Measurements from ENCODE around the gene HSPG2. TPM values are rescaled to one million over a fixed set of nuclear protein-coding genes. Genes with fewer than 3 reads are reported as not detected.

Gene HSPG2
- total and polyA plus RNA-seq, 2 of the 13 experiments (the other 11 are each of a cell fraction or from before 2014, with no cell fraction given), result 9.1 to 13.1 TPM

- TF ChIP-seq, protein P1, sequence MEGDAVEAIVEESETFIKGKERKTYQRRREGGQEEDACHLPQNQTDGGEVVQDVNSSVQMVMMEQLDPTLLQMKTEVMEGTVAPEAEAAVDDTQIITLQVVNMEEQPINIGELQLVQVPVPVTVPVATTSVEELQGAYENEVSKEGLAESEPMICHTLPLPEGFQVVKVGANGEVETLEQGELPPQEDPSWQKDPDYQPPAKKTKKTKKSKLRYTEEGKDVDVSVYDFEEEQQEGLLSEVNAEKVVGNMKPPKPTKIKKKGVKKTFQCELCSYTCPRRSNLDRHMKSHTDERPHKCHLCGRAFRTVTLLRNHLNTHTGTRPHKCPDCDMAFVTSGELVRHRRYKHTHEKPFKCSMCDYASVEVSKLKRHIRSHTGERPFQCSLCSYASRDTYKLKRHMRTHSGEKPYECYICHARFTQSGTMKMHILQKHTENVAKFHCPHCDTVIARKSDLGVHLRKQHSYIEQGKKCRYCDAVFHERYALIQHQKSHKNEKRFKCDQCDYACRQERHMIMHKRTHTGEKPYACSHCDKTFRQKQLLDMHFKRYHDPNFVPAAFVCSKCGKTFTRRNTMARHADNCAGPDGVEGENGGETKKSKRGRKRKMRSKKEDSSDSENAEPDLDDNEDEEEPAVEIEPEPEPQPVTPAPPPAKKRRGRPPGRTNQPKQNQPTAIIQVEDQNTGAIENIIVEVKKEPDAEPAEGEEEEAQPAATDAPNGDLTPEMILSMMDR (CRISPR knock-in tag; IDR thresholded peaks at IDR 0.05), result no peak
- TF ChIP-seq PATZ1 (CRISPR knock-in tag; IDR thresholded peaks at IDR 0.05), result peak; percentile 91
- TF ChIP-seq ZNF30 (CRISPR knock-in tag; IDR thresholded peaks at IDR 0.05), result no peak
- no peak for TF ChIP-seq ZNF616 (CRISPR knock-in tag; IDR thresholded peaks at IDR 0.05; ENCODE audit: low read depth)
- no peak for TF ChIP-seq ZBTB25 (CRISPR knock-in tag; IDR thresholded peaks at IDR 0.05)
- TF ChIP-seq, protein P2, sequence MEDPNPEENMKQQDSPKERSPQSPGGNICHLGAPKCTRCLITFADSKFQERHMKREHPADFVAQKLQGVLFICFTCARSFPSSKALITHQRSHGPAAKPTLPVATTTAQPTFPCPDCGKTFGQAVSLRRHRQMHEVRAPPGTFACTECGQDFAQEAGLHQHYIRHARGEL (CRISPR knock-in tag; IDR thresholded peaks at IDR 0.05), result no peak
- TF ChIP-seq ZKSCAN8 (CRISPR knock-in tag; IDR thresholded peaks at IDR 0.05; ENCODE audit: borderline replicate concordance), result no peak
- TF ChIP-seq ELF3 (CRISPR knock-in tag; IDR thresholded peaks at IDR 0.05), result no peak
- peak; percentile 55; the same call in 1 of the 2 replicates for TF ChIP-seq KDM5B (CRISPR knock-in tag; IDR thresholded peaks at IDR 0.05; ENCODE audit: borderline replicate concordance)
- TF ChIP-seq, protein P3, sequence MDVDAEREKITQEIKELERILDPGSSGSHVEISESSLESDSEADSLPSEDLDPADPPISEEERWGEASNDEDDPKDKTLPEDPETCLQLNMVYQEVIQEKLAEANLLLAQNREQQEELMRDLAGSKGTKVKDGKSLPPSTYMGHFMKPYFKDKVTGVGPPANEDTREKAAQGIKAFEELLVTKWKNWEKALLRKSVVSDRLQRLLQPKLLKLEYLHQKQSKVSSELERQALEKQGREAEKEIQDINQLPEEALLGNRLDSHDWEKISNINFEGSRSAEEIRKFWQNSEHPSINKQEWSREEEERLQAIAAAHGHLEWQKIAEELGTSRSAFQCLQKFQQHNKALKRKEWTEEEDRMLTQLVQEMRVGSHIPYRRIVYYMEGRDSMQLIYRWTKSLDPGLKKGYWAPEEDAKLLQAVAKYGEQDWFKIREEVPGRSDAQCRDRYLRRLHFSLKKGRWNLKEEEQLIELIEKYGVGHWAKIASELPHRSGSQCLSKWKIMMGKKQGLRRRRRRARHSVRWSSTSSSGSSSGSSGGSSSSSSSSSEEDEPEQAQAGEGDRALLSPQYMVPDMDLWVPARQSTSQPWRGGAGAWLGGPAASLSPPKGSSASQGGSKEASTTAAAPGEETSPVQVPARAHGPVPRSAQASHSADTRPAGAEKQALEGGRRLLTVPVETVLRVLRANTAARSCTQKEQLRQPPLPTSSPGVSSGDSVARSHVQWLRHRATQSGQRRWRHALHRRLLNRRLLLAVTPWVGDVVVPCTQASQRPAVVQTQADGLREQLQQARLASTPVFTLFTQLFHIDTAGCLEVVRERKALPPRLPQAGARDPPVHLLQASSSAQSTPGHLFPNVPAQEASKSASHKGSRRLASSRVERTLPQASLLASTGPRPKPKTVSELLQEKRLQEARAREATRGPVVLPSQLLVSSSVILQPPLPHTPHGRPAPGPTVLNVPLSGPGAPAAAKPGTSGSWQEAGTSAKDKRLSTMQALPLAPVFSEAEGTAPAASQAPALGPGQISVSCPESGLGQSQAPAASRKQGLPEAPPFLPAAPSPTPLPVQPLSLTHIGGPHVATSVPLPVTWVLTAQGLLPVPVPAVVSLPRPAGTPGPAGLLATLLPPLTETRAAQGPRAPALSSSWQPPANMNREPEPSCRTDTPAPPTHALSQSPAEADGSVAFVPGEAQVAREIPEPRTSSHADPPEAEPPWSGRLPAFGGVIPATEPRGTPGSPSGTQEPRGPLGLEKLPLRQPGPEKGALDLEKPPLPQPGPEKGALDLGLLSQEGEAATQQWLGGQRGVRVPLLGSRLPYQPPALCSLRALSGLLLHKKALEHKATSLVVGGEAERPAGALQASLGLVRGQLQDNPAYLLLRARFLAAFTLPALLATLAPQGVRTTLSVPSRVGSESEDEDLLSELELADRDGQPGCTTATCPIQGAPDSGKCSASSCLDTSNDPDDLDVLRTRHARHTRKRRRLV (CRISPR knock-in tag; IDR thresholded peaks at IDR 0.05), result no peak
- no peak for TF ChIP-seq HCFC1 (IDR thresholded peaks at IDR 0.05; ENCODE audit: low read depth, low read length)
- TF ChIP-seq YY1 (IDR thresholded peaks at IDR 0.05; ENCODE audit: insufficient read depth, insufficient replicate concordance, low read depth, low read length), result peak; percentile 70
- TF ChIP-seq TP53 (CRISPR knock-in tag; conservative IDR thresholded peaks at IDR 0.05), result no peak
- TF ChIP-seq ZNF615 (CRISPR knock-in tag; IDR thresholded peaks at IDR 0.05; ENCODE audit: borderline replicate concordance), result no peak
- no peak for TF ChIP-seq ZNF746 (CRISPR knock-in tag; IDR thresholded peaks at IDR 0.05)
- no peak for TF ChIP-seq ZNF530 (CRISPR knock-in tag; IDR thresholded peaks at IDR 0.05; ENCODE audit: low read depth)
- TF ChIP-seq NR1H2 (CRISPR knock-in tag; IDR thresholded peaks at IDR 0.05; ENCODE audit: borderline replicate concordance, low read depth), result no peak
Observed at GRCh38 chr1:21937372-21938121, 437 bp upstream of the HSPG2 start (continued).
